ENCODE measurements around the gene EML6.
"Not testable (repeated sequence)": the region's sequence is repeated elsewhere in the genome, so short reads cannot be mapped to it uniquely, and the experiment has no call there.

Gene EML6

GRCh38 chr2:54723131-54723995, at the start of gene EML6:
EML6 (plus strand) TSS chr2:54723662; CDS start chr2:54725062, 1,400 bp downstream.
- DNase-seq (ENCODE audit: low read depth in 2 of 2): peak; percentile 92 to 96

GRCh38 chr2:54675281-54675680, 48.2 kb upstream of the EML6 start:
- no peak for DNase-seq (ENCODE audit: low read depth in 2 of 2)

- DNase-seq (ENCODE audit: low read depth in 2 of 2): no peak
Observed at GRCh38 chr2:54675738-54676137, 47.7 kb upstream of the EML6 start.

- no peak for DNase-seq (ENCODE audit: low read depth in 2 of 2)
Observed at GRCh38 chr2:54676656-54677055, 46.8 kb upstream of the EML6 start.

GRCh38 chr2:54677476-54678265, 45.8 kb upstream of the EML6 start:
- no peak for DNase-seq (ENCODE audit: low read depth in 2 of 2)

- no peak for DNase-seq (ENCODE audit: low read depth in 2 of 2)
Observed at GRCh38 chr2:54678719-54679118, 44.7 kb upstream of the EML6 start.

GRCh38 chr2:54680397-54681041, 42.9 kb upstream of the EML6 start:
- no peak for DNase-seq (ENCODE audit: low read depth in 2 of 2)

- no peak for DNase-seq (ENCODE audit: low read depth in 2 of 2)
Observed at GRCh38 chr2:54681416-54681815, 42.0 kb upstream of the EML6 start.

GRCh38 chr2:54683596-54683995, 39.9 kb upstream of the EML6 start:
- no peak for DNase-seq (ENCODE audit: low read depth in 2 of 2)

GRCh38 chr2:54685263-54685775, 38.1 kb upstream of the EML6 start:
- DNase-seq (ENCODE audit: low read depth in 2 of 2): no peak

- no peak for DNase-seq (ENCODE audit: low read depth in 2 of 2)
Observed at GRCh38 chr2:54687595-54688152, 35.8 kb upstream of the EML6 start.

GRCh38 chr2:54691445-54692135, 31.9 kb upstream of the EML6 start:
- DNase-seq (ENCODE audit: low read depth in 2 of 2): no peak

GRCh38 chr2:54692556-54692955, 30.9 kb upstream of the EML6 start:
- DNase-seq (ENCODE audit: low read depth in 2 of 2): no peak

GRCh38 chr2:54695378-54695777, 28.1 kb upstream of the EML6 start:
- no peak for DNase-seq (ENCODE audit: low read depth in 2 of 2)

- DNase-seq (ENCODE audit: low read depth in 2 of 2): no peak
Observed at GRCh38 chr2:54697934-54698333, 25.5 kb upstream of the EML6 start.

- DNase-seq (ENCODE audit: low read depth in 2 of 2): not testable (repeated sequence)
Observed at GRCh38 chr2:54698926-54699325, 24.5 kb upstream of the EML6 start.

- no peak for DNase-seq (ENCODE audit: low read depth in 2 of 2)
Observed at GRCh38 chr2:54699665-54700064, 23.8 kb upstream of the EML6 start.

GRCh38 chr2:54701029-54701428, 22.4 kb upstream of the EML6 start:
- DNase-seq (ENCODE audit: low read depth in 2 of 2): no peak

- no peak for DNase-seq (ENCODE audit: low read depth in 2 of 2)
Observed at GRCh38 chr2:54704238-54704637, 19.2 kb upstream of the EML6 start.

- no peak for DNase-seq (ENCODE audit: low read depth in 2 of 2)
Observed at GRCh38 chr2:54704688-54705605, 18.5 kb upstream of the EML6 start.
